ENCODE data around the gene GPR87.

DNA sequence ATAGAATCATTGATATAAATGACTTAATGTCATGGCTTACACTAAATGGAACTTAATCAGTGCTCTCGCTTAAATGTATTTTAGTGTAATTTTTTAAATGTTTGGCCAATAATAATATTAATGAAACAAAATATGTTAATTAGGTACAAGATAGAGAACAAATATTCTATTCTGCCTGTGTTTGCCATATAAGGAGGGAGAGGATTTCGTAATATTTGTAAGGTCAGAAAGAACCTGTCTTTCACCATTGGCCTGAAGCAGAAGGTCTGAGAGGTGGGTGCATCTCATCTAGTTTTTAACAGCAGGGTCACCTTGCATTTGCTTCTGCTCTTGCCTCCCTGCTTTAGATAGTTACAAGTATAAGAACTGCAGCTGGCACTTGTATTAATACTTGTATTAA, 2.5 kb downstream of the GPR87 start:
- TF ChIP-seq ZNF623 (tag by site-specific recombination; IDR thresholded peaks at IDR 0.05) (no peak), PRDM1 (tag by site-specific recombination; IDR thresholded peaks at IDR 0.05) (no peak), ZNF768 (tag by site-specific recombination; IDR thresholded peaks at IDR 0.05) (no peak), ZNF580 (tag by site-specific recombination; IDR thresholded peaks at IDR 0.05) (no peak), PBX3 (CRISPR knock-in tag; IDR thresholded peaks at IDR 0.05) (no peak), ZXDB (tag by site-specific recombination; IDR thresholded peaks at IDR 0.05) (no peak), ZFP37 (tag by site-specific recombination; IDR thresholded peaks at IDR 0.05) (no peak), ZNF561 (tag by site-specific recombination; IDR thresholded peaks at IDR 0.05; ENCODE audit: borderline replicate concordance) (no peak), ELK4 (IDR thresholded peaks at IDR 0.05; ENCODE audit: borderline replicate concordance, low read depth, low read length) (no peak), YY1 (tag by site-specific recombination; IDR thresholded peaks at IDR 0.05) (no peak), GLI4 (tag by site-specific recombination; IDR thresholded peaks at IDR 0.05) (no peak), ZNF48 (tag by site-specific recombination; IDR thresholded peaks at IDR 0.05) (no peak)
- TF ChIP-seq, protein P1, sequence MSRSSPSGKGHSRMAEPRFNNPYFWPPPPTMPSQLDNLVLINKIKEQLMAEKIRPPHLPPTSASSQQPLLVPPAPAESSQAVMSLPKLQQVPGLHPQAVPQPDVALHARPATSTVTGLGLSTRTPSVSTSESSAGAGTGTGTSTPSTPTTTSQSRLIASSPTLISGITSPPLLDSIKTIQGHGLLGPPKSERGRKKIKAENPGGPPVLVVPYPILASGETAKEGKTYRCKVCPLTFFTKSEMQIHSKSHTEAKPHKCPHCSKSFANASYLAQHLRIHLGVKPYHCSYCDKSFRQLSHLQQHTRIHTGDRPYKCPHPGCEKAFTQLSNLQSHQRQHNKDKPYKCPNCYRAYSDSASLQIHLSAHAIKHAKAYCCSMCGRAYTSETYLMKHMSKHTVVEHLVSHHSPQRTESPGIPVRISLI (tag by site-specific recombination; IDR thresholded peaks at IDR 0.05): no peak
- TF ChIP-seq, protein P2, sequence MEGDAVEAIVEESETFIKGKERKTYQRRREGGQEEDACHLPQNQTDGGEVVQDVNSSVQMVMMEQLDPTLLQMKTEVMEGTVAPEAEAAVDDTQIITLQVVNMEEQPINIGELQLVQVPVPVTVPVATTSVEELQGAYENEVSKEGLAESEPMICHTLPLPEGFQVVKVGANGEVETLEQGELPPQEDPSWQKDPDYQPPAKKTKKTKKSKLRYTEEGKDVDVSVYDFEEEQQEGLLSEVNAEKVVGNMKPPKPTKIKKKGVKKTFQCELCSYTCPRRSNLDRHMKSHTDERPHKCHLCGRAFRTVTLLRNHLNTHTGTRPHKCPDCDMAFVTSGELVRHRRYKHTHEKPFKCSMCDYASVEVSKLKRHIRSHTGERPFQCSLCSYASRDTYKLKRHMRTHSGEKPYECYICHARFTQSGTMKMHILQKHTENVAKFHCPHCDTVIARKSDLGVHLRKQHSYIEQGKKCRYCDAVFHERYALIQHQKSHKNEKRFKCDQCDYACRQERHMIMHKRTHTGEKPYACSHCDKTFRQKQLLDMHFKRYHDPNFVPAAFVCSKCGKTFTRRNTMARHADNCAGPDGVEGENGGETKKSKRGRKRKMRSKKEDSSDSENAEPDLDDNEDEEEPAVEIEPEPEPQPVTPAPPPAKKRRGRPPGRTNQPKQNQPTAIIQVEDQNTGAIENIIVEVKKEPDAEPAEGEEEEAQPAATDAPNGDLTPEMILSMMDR (tag by site-specific recombination; IDR thresholded peaks at IDR 0.05): no peak
